Gastrocnemius medialis (tissue), 4 donors: ENCODE data around the gene SELENOP. TPM values are rescaled to one million over a fixed set of nuclear protein-coding genes. Genes with fewer than 3 reads are reported as not detected.
A peak's percentile ranks its signal among the peaks of the same experiment; 100 is the strongest.
"Not testable (repeated sequence)": the region's sequence is repeated elsewhere in the genome, so short reads cannot be mapped to it uniquely, and the experiment has no call there.

Source experiments
- ATAC-seq, 2 donors: fragments of 150-250 bp; one replicate each; pipeline ENCODE4 v1.9.1; 2016
- DNase-seq, 2 donors: peaks; one replicate each; pipeline ENCODE4 v3.0.0-alpha.2; 2019
- H3K27ac ChIP-seq, 4 donors: fragments of 200-600 bp; sonication (generic); 1 replicate in 1 of 4; 2 replicates in 3 of 4; pipeline ENCODE4 v1.5.1; 2016 to 2018; ENCODE audit warnings: mild to moderate bottlenecking in 2 of 4, moderate library complexity in 1 of 4
- H3K27me3 ChIP-seq, 3 donors: fragments of 200-600 bp; sonication (generic) in 2 of 3; 1 replicate in 1 of 3; 2 replicates in 2 of 3; pipeline versions ENCODE4 v1.5.1 to v1.6.0; 2016 to 2019; ENCODE audit warnings: mild to moderate bottlenecking in 1 of 3, moderate library complexity in 1 of 3
- H3K36me3 ChIP-seq, 2 donors: fragments of 200-600 bp; sonication (generic) in 1 of 2; one replicate each; pipeline ENCODE4 v1.5.1; 2017 to 2018
- H3K4me1 ChIP-seq, 2 donors: fragments of 200-600 bp; sonication (generic) in 1 of 2; one replicate each; pipeline ENCODE4 v1.5.1; 2016 to 2017; ENCODE audit warnings: mild to moderate bottlenecking in 2 of 2
- H3K4me3 ChIP-seq, 4 donors: fragments of 200-600 bp; sonication (generic) in 3 of 4; 1 replicate in 1 of 4; 2 replicates in 3 of 4; pipeline ENCODE4 v1.5.1; 2016 to 2019; ENCODE audit warnings: mild to moderate bottlenecking in 2 of 4
- H3K9me3 ChIP-seq, 3 donors: fragments of 200-600 bp; sonication (generic) in 2 of 3; 1 replicate in 1 of 3; 2 replicates in 2 of 3; pipeline ENCODE4 v1.5.1; 2016 to 2019
- POLR2A ChIP-seq, 2 donors: fragments of 450-650 bp; IDR thresholded peaks; one replicate each; pipeline ENCODE4 v1.6.1; 2017; ENCODE audit warnings: antibody characterized with exemption in 2 of 2, mild to moderate bottlenecking in 2 of 2, moderate library complexity in 2 of 2
- in situ Hi-C, 4 donors: fragments of 200-750 bp; cut with MboI; loops; one replicate each; pipeline versions ENCODE4 v1.15.0 to v1.8.0; 2017; ENCODE audit warnings: low sequenced_read_pairs in 4 of 4
- intact Hi-C: fragments of 100-400 bp; cut with DNase I; formaldehyde crosslinking; loops from one replicate; pipeline ENCODE4 v1.15.1; 2023; ENCODE audit warnings: low total_unique reads
- total RNA-seq, 4 donors: library from RNA; depleted of rRNA; stranded (reverse); fragments of >200 nt; gene quantifications; one replicate each; pipeline versions ENCODE4 v1.1.0 to v1.2.3, GENCODE V29; 2016
- TF ChIP-seq, protein P1 (sequence below), 5 experiments: fragments of 450-650 bp in 3 of 5; fragments of 200-600 bp in 2 of 5; sonication (generic) in 2 of 5; IDR thresholded peaks in 4 of 5; conservative IDR thresholded peaks in 1 of 5; 1 replicate in 4 of 5; 2 replicates in 1 of 5; pipeline ENCODE4 v1.5.1; 2016 to 2019; ENCODE audit warnings: antibody characterized with exemption in 5 of 5, mild to moderate bottlenecking in 3 of 5, moderate library complexity in 3 of 5

Gene SELENOP
- total RNA-seq, 4 donors from 2014 or later = 231 to 290 (median 243) TPM

GRCh38 chr5:42822548-42822947 is 10.9 kb upstream of the SELENOP start:
- intact Hi-C loops = no loop called here
- Histone ChIP-seq H3K36me3 (no peaks in the 10 kb centered on the region), H3K27ac (no peak overlapping the region), H3K4me1 (peaks cover 4 to 7% of the 10 kb centered on the region in 2 donors), H3K27me3 (no peaks in the 10 kb centered on the region), H3K9me3 (no peaks in the 10 kb centered on the region), H3K4me3 (no peak overlapping the region)
- no peak for ATAC-seq
- in situ Hi-C loops = loop anchor here in 1 of 4 donors (25.0 kb wide), 1 partner anchor 215 kb away; the partner anchor contains the start of gene ANXA2R
- no peak for TF ChIP-seq POLR2A (IDR thresholded peaks at IDR 0.05)
- TF ChIP-seq, protein P1, sequence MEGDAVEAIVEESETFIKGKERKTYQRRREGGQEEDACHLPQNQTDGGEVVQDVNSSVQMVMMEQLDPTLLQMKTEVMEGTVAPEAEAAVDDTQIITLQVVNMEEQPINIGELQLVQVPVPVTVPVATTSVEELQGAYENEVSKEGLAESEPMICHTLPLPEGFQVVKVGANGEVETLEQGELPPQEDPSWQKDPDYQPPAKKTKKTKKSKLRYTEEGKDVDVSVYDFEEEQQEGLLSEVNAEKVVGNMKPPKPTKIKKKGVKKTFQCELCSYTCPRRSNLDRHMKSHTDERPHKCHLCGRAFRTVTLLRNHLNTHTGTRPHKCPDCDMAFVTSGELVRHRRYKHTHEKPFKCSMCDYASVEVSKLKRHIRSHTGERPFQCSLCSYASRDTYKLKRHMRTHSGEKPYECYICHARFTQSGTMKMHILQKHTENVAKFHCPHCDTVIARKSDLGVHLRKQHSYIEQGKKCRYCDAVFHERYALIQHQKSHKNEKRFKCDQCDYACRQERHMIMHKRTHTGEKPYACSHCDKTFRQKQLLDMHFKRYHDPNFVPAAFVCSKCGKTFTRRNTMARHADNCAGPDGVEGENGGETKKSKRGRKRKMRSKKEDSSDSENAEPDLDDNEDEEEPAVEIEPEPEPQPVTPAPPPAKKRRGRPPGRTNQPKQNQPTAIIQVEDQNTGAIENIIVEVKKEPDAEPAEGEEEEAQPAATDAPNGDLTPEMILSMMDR (IDR thresholded peaks at IDR 0.05 in 4 of 5, conservative IDR thresholded peaks at IDR 0.05 in 1 of 5) = no peak
- no peak for DNase-seq

GRCh38 chr5:42819745-42820144 is 8.1 kb upstream of the SELENOP start:
- Histone ChIP-seq H3K27ac (no peak overlapping the region), H3K36me3 (no peaks in the 10 kb centered on the region), H3K27me3 (no peaks in the 10 kb centered on the region), H3K4me3 (no peak overlapping the region), H3K9me3 (no peaks in the 10 kb centered on the region), H3K4me1 (no peaks in the 10 kb centered on the region)
- intact Hi-C loops (no loop called here), in situ Hi-C loops (loop anchor here in 1 of 4 donors (25.0 kb wide), 1 partner anchor 218 kb away; the partner anchor contains the start of gene ANXA2R)
- TF ChIP-seq, protein P1 (IDR thresholded peaks at IDR 0.05 in 4 of 5, conservative IDR thresholded peaks at IDR 0.05 in 1 of 5) = no peak
- no peak for TF ChIP-seq POLR2A (IDR thresholded peaks at IDR 0.05)
- no peak for DNase-seq
- ATAC-seq = no peak

DNA sequence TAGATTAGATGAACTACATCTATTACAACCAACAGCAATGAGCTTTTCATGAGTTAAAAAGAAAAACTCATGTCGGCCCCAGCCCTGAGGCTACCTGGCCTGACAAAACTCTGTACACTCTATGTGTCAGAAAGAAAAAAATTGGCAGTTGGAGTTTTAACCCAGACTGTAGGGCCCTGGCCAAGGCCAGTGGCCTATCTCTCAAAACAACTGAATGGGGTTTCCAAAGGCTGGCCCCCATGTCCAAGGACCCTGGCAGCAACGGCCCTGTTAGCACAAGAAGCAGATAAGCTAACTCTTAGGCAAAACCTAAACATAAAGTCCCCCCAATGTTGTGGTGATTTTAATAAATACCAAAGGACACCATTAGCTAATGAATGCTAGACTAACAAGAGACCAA is 4.9 kb upstream of the SELENOP start:
- DNase-seq, H3K9me3 ChIP-seq, intact Hi-C loops, H3K27me3 ChIP-seq, H3K27ac ChIP-seq, ATAC-seq, H3K4me3 ChIP-seq, H3K36me3 ChIP-seq: not testable (repeated sequence)
- peaks cover 9 to 12% of the 10 kb centered on the region in 2 donors for H3K4me1 ChIP-seq
- in situ Hi-C loops = loop anchor here in 1 of 4 donors (25.0 kb wide), 1 partner anchor 221 kb away; the partner anchor contains the start of gene ANXA2R

GRCh38 chr5:42813533-42813932 is 1.8 kb upstream of the SELENOP start:
- in situ Hi-C loops (loop anchor here in 1 of 4 donors (25.0 kb wide), 1 partner anchor 224 kb away; the partner anchor contains the start of gene ANXA2R), intact Hi-C loops (loop anchor here (5.0 kb wide), 2 partner anchors 304 to 391 kb away; partner anchors contain the start of gene GHR)
- peak in 1 of 2 donors; percentile 28 for DNase-seq
- H3K27ac ChIP-seq = peak overlapping the region; percentile 81 to 91 (median 86)
- no peak for ATAC-seq
- H3K4me3 ChIP-seq = peak overlapping the region in 1 of 4 donors; percentile 19
- H3K27me3 ChIP-seq = no peaks in the 10 kb centered on the region
- no peaks in the 10 kb centered on the region for H3K9me3 ChIP-seq
- no peaks in the 10 kb centered on the region for H3K36me3 ChIP-seq
- no peak for TF ChIP-seq POLR2A (IDR thresholded peaks at IDR 0.05)
- TF ChIP-seq, protein P1 (IDR thresholded peaks at IDR 0.05 in 4 of 5, conservative IDR thresholded peaks at IDR 0.05 in 1 of 5) = no peak
- H3K4me1 ChIP-seq = peaks cover 20% of the 10 kb centered on the region in 2 donors

GRCh38 chr5:42812620-42813019 is 928 bp upstream of the SELENOP start:
- Histone ChIP-seq H3K4me1 (peaks cover 27 to 29% of the 10 kb centered on the region in 2 donors), H3K4me3 (peak overlapping the region in 1 of 4 donors; percentile 69), H3K36me3 (peaks cover 0 to 4% of the 10 kb centered on the region in 2 donors), H3K9me3 (no peaks in the 10 kb centered on the region), H3K27me3 (no peaks in the 10 kb centered on the region), H3K27ac (peak overlapping the region; percentile 81 to 91 (median 86))
- DNase-seq (no peak), ATAC-seq (no peak)
- in situ Hi-C loops = loop anchor here in 1 of 4 donors (25.0 kb wide), 1 partner anchor 225 kb away; the partner anchor contains the start of gene ANXA2R
- intact Hi-C loops = loop anchor here (5.0 kb wide), 2 partner anchors 305 to 390 kb away; partner anchors contain the start of gene GHR
- TF ChIP-seq, protein P1 (IDR thresholded peaks at IDR 0.05 in 4 of 5, conservative IDR thresholded peaks at IDR 0.05 in 1 of 5) = no peak
- TF ChIP-seq POLR2A (IDR thresholded peaks at IDR 0.05) = no peak
